HK-2 (cell line): Measurements from ENCODE around the gene PRKG2.

ENCODE experiments used
- DNase-seq: peaks from one replicate; pipeline ENCODE4 v3.0.0-alpha.2; 2018; ENCODE audit not compliant: unreplicated experiment

The PRKG2 gene

DNA sequence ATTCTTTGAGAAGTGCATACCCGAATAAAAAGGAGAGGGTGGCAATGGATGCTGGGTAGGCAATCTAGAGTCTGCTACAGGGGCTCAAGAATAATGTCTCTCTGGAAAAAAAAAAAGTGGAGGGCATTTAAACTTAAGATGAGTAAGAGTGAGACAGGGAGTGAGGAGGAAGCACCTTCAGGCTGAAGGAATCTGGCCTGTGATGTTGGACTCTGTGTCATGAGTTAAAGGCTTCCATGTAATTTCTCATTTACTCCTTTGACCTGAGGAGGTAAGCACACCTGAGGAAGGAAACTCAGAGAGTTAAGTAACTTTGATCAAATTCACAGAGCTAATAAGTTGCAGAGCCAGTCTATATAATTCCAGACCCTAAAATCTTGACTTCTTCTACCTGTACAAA is 3.2 kb upstream of the PRKG2 start:
- no peak for DNase-seq

DNA sequence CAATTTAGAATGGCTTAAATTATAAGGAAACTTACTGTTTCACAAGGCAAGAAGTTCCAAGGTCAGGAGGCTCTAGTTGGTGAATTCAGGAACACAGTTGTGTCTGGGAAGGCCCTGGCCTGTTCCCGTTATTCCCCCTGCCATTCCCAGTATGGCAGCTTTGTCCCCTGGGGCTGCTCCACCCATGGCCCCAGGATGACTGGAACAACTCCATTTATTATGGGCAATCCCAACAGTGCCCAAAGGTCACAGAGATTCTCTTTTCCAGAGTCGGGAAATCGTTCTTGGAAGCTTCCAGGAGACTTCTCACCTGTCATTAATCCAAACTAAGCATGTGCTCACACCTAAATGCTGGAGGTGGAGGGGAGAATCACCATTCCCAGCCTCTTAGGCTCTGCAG is 2.8 kb upstream of the PRKG2 start:
- DNase-seq = no peak

DNA sequence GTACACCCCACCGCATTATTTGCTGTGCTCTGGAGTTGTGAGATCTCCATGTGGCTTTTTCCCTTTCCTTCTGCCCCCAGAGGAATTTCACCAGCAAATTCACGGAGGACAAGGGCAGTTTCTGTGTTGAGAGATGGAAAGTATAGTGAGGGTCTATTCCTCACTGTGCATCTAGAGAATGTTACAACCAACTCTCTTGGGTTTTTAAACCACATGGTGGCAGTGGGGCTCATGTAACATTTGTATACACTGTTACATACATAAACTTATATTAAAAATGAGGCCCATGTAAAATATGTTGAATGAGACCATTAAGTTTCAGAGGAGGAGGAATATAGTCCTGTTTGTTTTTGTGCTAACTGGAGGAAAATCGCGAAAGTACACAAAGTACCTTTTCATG is 909 bp upstream of the PRKG2 start:
- no peak for DNase-seq

DNA sequence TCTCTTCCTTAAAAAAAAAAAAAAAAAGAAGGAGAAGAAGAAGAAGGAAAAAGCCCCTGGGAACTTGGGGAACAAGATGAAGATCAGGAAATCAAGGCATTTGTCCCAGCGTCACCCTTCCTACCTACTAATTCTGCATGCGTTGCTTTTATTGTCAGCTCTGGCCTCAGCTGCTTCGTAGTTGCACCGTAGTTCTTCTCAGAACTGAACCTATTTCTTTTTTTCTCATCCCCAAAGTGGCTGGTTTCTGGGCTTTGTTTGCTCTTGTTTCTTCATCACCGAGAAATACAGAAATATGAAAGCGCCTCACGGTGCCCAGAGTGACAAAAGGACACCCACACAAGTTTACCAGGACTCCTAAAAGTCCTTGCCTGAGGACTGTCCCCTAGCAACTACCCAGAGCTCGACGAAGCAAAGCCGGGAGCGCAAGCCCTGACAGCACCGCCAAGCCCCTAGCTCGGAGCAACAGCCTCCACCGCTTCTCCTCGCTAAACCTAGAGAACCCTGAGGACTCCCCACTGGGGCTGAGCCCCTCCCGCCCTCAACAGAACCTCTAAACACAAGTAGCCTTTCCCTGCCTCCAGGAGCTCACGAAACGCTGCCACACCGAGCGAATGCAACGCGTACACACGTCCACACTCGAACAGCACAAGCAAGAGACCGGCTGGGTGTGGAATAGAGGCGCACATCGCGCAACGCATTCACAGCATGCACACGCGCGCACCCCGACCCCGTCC is 710 bp downstream of the PRKG2 start:
- no peak for DNase-seq

DNA sequence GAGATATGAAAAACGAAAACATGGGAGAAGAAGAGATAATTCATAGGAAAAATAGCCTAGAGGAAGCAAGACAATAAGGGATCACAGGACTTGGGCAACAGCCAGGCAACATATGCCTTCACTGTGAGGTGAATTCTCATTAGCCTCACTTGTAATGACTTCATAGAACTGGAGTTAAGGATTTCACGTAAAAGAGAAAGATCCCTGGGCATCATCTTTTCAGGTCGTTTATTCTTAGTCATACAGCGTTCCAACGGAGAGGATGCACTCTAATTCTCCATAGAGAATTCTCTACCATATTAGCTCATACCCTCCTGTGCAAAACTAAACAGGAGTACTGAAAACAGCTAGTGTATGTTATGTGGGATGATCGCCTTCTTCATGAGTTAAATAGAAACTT is 1.4 kb downstream of the PRKG2 start:
- no peak for DNase-seq

DNA sequence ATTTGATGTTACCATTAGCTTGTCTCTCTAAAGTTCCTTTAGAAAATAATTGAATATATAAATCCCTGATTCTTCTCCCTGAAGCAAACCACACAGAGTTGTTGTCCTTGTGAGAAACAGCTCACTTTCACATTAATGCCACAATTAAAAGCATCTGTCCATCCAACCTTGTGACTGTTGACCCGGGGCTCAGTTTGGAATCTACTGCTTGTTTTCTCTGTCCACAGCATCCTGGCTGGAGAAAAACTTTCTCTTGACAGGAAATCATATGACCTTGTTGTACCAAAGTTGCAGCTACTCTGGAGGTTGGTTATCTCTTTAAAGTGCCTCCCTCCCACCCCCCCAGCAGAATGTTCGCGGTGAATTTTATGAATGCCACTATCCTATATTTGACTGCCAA is 3.1 kb downstream of the PRKG2 start:
- no peak for DNase-seq

DNA sequence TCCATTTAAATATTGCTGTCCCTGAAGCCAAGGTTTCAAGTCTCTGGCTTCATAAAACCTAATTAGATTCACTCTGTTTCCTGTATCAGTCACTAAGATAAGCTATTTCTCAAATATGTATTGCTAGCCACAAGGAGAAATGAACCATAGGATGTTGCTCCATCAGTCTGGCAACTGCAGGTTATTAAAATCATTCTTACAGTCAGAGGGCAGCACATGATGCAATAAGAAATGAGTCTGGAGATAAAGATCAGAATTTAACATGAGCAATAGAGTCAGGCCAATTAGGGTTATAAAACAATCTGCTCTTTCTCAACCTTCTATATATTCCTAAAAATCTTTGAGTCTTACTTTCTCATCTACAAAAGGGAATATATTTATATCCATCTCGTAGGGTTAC is 7.2 kb downstream of the PRKG2 start:
- no peak for DNase-seq

DNA sequence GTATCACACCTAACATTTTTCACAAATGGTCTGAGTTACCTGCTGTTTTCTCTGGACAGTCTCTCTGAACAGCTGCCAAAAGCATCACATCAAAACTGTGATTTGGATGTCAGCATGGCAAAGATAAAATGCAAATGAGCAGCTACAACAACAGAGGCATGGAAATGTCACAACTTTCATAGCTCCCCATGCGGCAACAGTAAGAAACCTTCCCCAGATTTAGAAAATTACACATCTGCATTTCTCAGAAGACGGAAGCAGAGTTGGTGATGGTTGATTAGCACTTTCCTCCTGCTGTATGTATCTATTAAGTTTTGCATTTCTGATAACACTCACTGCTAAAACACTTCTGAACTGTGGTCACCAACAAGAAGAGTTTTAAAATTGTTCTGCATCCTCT is 9.7 kb downstream of the PRKG2 start:
- no peak for DNase-seq

DNA sequence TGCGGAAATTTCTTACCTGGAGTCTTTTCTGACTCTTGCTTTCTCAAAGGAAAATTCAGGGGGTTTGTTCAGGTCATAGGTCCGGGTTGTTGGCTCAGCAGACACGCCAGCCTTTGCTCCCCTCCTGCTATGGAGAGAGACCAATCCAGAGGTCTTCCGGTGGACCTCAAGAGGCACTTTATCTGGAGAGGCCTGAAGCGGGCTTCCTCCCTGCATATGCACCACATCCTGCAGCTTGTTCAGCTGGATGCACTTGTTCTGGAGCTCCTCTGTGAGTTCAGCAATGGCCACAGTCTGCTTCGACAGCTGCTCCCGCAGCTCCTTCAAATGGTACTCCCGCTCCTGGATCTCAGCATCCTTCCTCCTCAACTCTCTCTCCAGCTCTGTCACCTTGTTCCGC is 10.5 kb downstream of the PRKG2 start:
- no peak for DNase-seq

DNA sequence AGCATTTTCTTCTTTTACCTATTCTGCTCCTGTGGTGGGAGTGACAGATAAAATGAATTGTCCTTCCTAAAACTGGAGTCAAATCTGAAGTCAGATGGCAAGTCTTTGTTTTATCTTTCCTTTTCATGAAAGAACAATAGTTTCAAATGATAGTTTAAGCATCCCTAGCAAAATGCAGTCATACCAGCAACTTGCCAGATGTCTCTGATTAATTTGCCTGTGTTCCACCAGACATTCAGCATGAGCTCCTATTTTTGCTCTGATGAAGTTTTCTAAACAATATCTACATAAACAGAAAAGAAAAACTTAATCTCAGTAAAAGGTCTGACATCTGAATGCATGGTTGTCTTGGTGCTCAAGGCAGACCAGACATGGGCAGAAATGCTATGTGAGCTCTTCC is 15.2 kb downstream of the PRKG2 start:
- no peak for DNase-seq

DNA sequence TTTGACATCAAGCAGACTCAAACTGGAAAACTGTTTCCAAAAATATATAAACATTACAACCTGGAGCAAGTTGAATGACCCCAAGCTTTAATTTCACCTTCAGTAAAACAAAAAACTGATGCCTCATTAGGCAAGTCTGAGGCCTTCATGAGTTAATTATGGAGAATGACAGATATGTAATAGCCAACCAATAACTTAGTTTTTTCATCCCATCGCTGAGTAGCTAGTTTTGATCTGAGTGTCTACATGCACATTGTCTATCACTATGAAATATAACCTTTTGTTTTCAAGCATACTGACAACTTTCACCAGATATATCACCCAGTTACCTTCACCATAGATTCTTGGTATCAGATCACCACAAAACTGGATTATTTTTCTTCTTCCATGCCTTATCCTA is 16.4 kb downstream of the PRKG2 start:
- no peak for DNase-seq

DNA sequence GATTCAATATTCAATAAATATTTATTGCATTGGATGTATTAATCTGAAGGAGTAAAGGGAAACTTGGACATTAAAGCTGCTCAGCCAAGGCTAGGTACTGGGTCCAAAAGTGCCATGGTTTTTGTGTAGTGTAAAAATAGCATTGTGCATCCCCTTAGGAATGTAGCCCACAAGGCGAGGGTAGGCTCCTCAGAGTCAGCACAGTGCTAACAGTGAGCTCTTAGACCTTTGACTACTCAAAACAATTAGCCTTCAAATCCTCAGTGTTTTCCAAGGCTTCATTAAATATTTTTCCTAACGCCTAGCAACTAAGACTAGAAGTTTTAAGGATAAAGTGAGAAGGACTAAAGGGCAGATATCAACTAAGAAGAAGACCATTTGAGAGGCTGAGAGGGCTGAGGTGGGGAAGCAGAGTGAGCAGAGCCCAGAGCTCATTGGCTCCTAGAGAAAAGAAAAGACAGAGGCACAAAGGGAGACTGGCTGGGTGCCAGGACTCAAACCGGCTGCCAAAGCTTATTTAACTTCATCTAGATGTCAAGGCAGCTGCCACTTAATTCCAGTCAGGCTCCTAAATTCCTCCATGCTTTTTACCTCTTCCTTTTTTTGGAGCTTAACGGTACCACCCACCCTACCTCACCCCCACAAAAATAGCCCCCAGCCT is 17.0 kb downstream of the PRKG2 start:
- DNase-seq = no peak

DNA sequence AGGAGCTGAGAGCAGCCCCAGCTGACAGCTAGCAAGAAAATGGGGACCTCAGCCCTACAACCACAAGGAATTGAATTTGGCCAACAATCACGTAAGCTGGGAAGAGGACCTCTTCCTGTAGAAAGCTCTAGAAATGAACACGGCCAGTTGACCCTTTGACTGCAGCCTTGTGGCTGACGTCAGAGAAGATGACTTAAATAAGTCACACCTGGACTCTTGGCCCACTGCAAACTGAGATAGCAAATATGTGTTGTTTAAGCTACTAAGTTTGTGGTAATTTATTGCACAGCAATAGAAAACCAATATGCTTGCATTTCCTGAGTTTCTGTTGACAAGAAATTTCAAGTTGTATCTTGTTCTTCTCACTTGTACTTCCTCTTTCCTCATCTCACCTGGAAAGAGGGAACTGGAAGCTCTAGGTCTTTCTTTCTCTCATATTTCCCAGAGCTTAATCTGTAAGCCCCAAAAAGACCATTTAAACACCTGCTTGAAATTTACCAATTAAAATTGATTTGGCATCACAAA is 18.8 kb downstream of the PRKG2 start:
- DNase-seq = no peak

DNA sequence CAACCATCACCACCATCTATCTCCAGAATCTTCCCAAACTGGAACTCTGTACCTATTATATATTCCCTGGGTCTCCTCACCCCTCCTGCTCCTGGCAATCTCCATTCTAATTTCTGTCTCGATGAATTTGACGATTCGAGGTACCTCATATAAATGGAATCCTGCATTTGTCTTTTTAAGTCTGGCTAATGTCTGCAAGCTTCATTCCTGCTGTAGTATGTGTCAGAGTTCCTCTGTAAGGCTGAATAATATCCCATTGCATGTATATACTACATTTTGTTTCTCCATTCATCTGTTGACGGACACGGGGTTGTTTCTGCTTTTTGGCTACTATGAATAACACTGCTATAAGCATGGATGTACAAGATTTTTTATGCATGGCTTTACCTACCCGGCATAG is 19.5 kb downstream of the PRKG2 start:
- DNase-seq = no peak

DNA sequence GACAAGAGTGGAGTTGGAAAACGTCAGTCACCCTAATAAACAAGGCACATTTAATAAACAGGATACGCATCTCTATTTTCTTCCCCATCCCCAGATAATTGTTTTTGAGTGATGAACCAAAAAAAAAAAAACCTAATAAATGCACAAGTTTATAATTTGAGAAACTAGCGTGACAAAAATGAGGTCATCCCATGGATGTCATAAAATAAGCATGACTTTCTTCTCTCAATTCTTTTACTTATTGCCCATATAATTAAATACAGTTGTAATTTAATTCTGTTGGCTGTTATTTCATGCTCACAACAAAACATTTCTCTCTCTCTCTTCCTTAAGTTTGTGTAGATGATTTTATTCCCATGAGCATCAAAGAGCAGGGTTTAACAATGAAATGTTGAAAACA is 20.7 kb downstream of the PRKG2 start:
- DNase-seq = no peak

DNA sequence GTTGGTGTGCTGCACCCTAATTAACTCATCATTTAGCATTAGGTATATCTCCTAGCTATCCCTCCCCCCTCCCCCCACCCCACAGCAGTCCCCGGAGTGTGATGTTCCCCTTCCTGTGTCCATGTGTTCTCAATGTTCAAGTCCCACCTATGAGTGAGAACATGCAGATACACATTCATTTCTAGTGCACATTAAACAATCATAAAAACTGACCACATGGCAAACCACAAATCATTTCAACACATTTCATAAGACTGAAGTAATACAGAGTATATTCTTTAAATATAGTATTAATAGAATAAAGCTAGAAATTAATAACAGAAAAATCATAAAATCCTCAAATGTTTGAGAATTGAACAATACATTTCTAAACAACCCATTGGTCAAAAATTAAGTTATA is 34.1 kb downstream of the PRKG2 start:
- DNase-seq = no peak

DNA sequence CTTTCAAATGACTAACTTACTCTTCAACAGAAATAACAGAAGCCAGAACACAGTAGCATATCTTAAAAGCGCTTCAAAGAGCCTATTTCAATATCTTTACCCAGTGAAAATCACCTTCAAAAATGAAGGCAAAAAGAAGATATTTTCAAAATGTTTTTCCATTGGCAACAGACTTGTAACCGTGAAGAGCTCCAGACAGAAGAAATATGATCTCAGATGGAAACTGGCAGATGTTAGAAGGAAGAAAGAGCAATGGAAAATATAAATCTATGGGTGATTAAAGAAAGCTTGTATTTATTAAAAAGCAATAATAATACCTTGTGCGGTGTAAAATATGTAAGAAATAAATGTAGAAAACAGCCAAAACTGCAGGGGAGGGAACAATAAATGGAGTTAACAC is 35.7 kb downstream of the PRKG2 start:
- no peak for DNase-seq

DNA sequence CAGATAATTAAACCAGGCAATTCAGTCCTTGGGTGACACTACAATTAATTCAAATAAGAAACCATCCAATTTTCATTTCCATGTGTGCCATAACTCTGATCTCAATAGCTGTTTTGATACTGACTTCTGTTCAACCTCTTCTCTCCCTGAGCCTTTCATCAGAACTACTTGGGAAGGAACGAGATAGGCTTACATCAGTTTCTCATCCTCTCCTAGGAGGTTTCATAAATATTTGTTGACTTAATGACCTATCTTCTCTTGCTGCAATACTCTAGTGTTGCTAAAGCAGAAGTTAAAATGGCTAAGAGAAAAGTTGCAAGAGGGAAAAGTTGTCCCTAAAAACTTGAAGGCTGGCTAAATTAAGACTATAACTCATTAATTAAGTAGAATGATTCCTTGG is 41.8 kb downstream of the PRKG2 start:
- DNase-seq = no peak

DNA sequence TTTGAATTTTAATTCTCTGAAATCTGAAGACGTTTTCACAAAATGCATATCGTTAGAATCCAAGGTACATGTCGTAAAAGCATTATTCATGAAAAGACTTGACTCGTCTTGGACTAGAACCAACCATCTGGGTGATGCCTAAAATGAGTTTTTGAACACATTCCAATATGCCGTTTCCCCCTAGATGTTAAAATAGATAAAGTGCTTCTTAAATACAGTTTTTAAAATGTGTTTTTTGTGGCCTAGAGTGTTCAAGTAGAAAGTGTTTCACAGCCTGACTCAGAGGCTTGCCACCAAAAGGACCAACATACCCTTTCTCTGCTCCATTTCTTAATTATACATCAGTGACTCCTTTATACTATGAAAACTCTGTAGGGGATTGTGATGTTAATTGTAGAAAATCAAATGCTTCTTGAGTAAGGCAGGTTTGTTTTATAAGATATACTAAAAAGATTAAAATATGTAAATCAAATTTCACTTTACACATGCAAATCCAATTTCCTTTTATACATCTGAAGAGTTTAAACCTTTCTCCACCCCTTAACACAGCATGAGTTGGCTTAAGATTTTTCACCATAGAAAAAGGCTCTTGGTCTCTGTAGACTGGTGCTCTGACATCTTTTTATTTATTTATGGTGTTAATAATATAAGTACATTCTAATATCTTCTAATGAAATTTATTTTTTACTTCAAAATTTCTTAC is 48.4 kb downstream of the PRKG2 start:
- no peak for DNase-seq

DNA sequence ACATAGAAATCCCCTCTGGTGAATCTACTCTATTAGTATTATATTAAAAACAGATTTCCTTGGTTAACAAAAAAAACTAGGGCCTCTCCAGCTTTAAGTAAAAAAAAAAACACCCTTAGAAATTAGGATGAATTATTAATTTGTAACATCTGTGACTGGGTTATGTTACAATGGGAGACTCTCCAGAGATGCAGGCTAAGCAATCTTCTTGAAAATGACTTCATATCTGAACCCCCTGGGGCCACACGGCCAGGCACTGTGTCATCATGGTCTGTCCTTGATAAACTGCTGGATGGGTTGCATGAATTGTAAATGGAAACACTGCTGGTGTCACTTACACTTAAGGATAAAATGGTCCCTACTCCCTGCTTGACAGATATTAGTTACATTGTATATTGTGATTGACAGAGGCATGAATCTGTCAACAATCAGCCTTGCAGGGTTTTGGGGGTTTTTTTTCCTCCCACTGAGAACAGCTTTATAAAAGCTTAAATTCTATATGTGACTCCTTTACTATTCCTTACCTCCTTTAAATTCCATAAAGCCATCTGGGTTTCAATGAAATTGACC is 49.1 kb downstream of the PRKG2 start:
- DNase-seq = no peak

DNA sequence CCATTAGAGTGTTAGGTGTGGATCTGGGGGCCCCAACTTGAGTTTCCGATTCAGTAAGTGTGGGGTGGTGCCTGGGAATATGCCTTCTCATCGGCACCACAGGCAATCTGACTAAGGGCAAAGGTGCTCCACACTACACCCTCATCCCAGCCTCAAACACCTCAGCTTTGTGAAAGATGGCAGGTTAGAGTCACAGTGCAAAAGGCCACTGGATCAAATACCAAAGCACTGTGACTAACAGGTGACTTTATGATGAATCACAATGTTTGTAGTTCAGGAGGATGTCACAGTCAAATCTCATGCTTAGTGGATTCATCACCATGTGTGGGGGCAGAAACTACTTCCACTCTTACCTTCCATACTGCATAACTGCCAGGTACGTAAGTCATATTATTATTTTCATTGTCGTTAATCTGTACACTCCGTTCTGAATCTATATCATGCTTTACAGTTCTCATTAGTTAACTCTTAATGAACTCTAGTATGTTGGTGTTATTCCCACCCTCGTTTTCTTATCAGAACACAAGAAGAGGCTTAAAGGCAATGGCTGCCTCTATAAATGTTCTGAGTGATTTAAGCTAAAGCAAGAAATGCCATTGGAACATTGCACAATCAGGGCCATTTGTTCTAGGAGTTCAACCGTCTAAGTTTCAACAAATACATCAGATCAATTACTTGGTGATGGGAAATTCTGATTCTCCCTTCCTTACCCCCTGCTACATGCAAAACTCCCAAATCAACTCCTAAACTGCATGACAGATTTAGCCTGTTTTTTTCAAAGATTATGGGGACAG is 50.2 kb downstream of the PRKG2 start:
- peak; percentile 17 for DNase-seq

DNA sequence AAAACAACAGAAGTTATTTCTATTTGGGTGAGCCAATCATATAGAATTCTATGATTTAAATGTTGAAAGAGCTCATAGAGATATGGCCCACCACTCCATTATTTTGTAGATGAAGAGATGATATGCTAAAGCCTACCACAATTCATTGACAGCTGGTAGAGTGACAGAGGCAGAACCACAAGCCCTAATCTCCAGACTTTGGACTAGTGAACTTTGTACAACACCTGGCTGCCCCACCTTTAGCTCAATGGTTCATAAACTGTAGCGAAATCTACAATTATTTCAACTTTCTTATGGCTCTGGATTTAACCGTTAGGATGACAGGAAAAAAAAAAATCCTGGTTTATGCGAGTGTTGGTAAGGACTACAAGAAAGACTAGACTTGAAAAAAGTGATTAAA is 50.9 kb downstream of the PRKG2 start:
- no peak for DNase-seq
